Sciatic nerve (tissue), 2 donors: ENCODE measurements around the gene NIP7. TPM values are rescaled to one million over a fixed set of nuclear protein-coding genes. Genes with fewer than 3 reads are reported as not detected.
"Not testable (repeated sequence)": the region's sequence is repeated elsewhere in the genome, so short reads cannot be mapped to it uniquely, and the experiment has no call there.

Source experiments
- ATAC-seq: fragments of 200-7000 bp; cut with Tn5 transposase; one replicate; pipeline ENCODE4 v1.9.1; 2020; ENCODE audit warnings: mild to moderate bottlenecking, moderate library complexity
- DNase-seq: peaks from one replicate; pipeline ENCODE4 v3.0.0-alpha.2; 2020; ENCODE audit warnings: low spot score
- intact Hi-C: fragments of 100-400 bp; cut with DNase I; formaldehyde crosslinking; loops from one replicate; pipeline ENCODE4 v1.14.2; 2022
- total RNA-seq: library from RNA; stranded (reverse); fragmentation: NEBNext Ultra II Directional; extraction: Animal tissue kit (Norgen Biotek cat#: 25700); gene quantifications from one replicate; pipeline ENCODE4 v1.2.1, GENCODE V29; 2021
- donor health status: DM: no; HTN: no; CAD: no.
- donor health status: DM: no; HTN: no; CAD: no.

NIP7 gene
- 10.5 TPM for total RNA-seq

DNA sequence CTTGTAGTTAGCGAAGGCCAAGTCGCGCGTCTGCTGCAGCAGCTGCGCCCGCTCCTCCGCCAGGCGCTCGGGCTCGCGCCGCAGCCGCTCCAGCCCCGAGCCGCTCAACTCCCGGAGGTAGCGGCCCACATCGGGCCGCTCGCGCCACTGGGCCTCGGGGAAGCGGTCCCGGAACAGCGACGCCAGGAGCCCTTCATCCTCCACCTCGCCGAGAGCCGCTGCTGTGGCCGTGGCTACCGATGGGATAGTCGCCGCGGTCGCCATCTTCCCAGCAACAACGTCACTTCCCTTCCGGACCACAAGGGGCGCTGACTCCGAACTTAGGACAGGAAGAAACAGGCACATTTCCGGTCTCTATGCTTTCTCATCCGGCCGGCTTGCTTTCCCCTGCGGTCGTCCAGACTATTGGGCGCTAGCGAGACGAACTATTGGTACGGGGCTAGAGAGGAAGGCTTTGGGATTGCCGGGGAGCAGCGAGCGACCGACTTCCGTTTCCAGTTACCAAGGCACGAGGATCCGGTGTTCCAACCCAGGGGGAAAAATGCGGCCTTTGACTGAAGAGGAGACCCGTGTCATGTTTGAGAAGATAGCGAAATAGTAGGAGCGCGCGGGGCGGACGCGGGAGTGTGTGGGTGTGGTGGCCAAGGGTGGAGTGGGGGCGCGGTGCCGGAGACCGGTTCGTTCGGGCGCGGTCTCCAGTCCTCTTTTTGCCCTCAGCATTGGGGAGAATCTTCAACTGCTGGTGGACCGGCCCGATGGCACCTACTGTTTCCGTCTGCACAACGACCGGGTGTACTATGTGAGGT lies at the start of gene NIP7, which contains the start of gene COG8:
Gene NIP7, plus strand, starts transcription at position 484 of the 806 bp plus-strand sequence. Its CDS starts 58 bp downstream, at position 542.
Gene COG8, minus strand, starts transcription at position 276 of the 806 bp plus-strand sequence. Its CDS starts 12 bp downstream, at position 264.
- DNase-seq, result peak; percentile 96
- peak; percentile 99 for ATAC-seq
- intact Hi-C loops, result no loop called here

DNA sequence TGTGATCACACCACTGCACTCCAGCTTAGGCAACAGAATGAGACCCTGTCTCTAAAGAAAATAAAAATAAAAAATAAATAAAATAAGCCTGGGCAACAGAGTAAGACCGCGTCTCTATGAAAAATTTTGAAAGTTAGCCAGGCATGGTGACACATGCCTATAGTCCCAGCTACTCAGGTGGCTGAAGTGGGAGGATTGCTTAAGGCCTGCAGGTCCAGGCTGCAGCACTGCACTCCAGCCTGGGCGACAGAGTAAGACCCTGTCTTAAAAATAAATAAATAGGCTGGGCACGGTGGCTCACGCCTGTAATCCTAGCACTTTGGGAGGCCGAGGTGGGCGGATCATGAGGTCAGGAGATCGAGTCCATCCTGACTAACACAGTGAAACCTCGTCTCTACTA lies 47.9 kb upstream of the NIP7 start:
- intact Hi-C loops, DNase-seq, ATAC-seq: not testable (repeated sequence)

DNA sequence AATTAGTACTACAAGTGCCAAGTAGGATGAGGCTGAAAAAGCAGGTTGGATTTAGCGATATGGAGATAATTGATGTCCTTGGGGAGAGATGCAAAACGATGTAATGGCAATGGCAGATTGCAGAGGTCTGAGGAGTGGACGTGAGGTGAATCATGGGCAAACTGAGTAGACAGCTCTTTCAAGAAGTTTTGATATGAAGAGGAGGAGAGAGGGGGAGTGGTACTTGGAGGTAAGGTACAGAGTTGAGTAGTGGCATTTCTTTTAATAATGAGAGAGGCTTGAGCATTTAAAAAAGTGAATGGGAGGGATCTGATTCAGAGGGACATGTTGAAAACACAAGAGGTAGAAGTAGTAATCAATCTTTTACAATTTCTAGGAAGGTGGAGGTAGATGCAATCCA lies 46.2 kb upstream of the NIP7 start:
- intact Hi-C loops, result no loop called here
- no peak for DNase-seq
- ATAC-seq, result no peak

DNA sequence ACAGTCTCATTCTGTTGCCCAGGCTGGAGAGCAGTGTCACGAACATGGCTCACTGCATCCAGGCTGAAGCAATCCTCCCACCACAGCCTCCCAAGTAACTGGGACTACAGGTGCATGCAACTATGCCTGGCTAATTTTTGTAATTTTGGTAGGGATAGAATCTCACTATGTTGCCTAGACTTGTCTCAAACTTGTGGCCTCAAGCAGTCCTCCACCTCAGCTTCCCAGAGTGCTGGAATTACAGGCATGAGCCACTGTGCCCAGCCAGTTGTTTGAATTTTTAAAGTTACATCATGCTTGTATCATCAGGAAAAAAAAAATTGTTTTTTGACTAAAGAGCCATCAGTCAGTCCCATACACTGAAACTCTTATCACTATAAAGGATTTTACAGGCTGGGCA lies 45.5 kb upstream of the NIP7 start:
- intact Hi-C loops, result no loop called here
- ATAC-seq (no peak), DNase-seq (no peak)

DNA sequence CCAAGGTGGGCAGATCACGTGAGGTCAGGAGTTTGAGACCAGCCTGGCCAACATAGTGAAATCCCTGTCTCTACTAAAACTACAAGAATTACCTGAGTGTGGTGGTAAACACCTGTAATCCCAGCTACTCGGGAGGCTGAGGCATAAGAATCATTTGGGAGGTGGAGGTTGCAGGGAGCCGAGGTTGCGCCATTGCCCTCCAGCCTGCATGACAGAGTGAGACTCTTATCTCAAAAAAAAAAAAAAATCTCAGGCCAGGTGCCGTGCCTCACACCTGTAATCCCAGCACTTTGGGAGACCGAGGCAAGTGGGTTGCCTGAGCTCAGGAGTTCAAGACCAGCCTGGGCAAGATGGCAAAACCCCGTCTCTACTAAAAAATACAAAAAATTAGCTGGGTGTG lies 42.8 kb upstream of the NIP7 start:
- ATAC-seq, intact Hi-C loops, DNase-seq: not testable (repeated sequence)

DNA sequence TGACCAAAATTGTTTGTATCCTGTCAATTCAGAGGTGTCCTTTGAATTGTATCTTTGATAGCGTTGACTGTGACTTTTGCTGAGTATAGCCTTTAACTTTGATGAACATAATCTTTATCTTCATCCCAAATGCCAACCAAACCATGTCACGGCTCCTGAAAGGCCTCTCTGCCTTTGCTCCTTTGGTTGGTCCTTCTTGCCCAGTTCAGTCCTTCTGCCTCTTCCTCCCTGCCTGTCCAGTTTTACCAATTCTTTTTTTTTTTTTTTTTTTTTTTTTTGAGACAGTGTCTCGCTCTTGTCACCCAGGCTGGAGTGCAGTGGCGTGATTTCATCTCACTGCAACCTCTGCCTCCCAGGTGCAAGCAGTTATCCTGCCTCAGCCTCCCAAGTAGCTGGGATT lies 41.3 kb upstream of the NIP7 start:
- ATAC-seq (no peak), DNase-seq (no peak)
- intact Hi-C loops, result no loop called here

DNA sequence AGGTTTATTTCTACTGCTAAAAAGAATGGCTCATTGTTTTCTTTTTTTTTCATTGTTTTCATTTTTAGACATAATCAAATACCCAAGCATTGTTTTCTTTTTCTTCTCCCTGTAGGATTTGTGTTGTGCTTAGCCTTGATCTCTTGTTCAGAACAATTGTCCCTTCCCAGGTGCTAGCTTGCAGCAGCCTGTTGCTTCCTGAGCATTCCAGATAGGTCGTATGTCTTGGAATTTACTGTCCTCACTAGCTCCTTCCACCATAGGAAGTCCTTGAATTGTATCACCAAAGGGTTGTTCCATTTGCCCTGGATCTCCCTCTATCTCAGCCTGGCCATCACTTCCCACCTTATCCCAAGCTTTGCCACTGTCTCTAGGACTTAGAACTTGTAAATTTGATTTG lies 38.4 kb upstream of the NIP7 start:
- intact Hi-C loops, result no loop called here
- DNase-seq (no peak), ATAC-seq (no peak)

DNA sequence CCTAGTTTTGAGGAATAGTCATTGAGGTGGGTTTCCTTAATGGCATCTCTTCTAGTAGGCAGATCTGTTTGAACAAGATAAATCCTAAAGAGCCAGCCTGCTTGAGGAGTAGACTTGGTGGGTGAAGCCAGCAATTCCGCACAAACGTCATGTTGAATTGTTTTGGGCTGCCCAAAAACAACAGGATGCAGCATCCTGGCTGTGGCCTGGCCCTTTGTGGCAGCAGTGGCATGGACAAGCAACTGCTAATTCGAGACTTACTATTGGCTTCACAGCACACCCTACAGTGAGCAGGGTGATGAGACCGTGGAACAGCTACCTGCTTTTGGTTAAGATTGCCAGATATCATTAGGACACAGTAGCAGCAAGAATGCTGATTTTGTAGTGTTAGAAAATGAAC lies 37.7 kb upstream of the NIP7 start:
- intact Hi-C loops, result no loop called here
- DNase-seq (no peak), ATAC-seq (no peak)

DNA sequence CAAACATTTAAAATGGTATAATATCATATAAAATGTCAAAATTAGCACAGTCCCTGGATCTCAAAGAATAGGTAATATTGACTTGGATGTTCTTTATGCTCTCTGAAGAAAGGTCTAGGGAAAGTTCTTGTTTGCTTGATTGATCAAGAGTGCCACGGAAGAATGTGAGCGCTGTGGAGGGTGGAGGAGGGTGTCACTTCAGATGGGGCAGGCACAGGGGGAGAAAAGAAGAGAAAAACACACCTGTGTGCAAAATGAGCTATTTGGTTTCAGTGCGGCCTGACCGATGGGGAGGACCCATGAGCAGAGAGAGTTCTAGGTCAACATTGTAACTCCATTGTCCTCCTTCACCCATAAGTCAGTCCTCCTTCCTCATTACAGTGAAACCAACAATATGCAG lies 37.3 kb upstream of the NIP7 start:
- intact Hi-C loops, result no loop called here
- no peak for DNase-seq
- no peak for ATAC-seq

DNA sequence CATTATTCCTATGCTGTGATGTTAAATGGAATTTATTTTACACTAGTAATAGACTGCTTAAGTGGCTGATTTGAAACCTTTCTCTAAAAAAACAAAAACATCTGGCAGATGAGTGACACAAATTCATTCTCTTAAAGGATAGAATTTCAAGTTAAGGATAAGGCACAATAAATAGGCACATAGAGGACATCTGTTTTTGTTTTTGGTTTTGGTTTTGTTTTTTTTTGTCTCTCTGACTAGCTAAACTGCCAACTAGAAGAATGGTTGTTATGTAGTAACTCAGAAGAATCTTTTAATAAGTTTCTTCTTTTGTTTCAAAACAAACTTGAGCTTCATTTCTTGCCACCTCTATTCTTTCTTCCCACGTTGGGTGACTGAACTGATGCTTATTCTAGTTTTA lies 33.5 kb upstream of the NIP7 start:
- DNase-seq, result no peak
- intact Hi-C loops, result no loop called here
- ATAC-seq, result no peak

DNA sequence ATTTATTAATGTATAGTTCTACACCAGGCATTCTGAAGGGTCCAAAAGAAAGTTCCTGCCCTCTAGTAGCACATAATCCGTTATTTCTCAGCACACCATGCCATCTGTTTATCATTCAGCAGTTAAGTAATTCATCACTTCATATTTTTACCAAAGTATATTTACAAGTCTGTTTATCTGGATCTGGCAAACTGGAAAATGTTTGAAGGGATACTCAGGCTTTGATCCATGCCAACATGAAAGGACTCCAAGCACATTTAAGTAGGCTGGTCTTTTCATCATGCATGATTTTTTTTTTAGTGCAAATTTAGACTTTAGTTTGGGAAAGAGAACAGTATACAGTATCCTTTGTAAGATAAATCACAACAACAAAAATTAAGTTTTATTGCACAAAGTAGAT lies 32.5 kb upstream of the NIP7 start:
- intact Hi-C loops, result no loop called here
- DNase-seq (no peak), ATAC-seq (no peak)

DNA sequence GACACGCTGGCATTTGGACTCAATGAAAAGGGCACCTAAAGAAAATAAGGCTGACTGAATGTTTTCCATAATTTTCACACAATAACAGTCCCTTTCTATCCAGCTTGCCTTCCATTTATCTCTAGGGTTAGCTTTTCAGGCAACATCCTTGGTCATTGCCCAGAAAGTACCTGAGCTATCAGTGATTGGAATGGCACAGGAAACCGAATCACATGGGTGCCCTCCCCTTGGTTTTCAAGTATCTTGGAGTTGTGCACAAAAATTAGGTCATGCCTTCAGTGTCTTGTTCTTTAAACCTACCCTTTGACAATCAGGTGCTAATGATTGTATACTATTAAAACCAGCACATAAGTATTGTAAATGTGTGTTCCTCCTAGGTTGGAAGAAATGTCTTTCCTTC lies 31.7 kb upstream of the NIP7 start:
- intact Hi-C loops, result no loop called here
- no peak for DNase-seq
- ATAC-seq, result no peak

DNA sequence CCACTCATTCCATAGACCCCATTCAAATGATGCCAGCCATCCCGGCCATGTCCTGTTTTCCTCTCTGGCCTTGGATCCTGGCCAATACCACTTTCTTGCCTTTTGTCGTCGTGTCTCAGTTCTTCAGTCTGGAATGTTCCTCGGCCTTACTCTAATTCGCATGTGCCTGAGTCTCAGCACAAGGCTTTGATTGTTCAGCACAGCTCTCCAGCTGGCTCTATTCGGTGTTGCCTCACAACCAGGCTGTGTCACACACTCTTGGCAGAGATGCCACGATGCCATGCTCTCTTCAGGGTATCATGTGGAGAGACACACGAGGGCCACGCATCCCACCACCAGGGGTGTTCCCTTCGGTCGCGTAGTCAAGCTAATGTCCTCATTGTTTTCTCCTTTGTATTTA lies 30.3 kb upstream of the NIP7 start:
- ATAC-seq (peak; percentile 17), DNase-seq (no peak)
- intact Hi-C loops, result no loop called here

DNA sequence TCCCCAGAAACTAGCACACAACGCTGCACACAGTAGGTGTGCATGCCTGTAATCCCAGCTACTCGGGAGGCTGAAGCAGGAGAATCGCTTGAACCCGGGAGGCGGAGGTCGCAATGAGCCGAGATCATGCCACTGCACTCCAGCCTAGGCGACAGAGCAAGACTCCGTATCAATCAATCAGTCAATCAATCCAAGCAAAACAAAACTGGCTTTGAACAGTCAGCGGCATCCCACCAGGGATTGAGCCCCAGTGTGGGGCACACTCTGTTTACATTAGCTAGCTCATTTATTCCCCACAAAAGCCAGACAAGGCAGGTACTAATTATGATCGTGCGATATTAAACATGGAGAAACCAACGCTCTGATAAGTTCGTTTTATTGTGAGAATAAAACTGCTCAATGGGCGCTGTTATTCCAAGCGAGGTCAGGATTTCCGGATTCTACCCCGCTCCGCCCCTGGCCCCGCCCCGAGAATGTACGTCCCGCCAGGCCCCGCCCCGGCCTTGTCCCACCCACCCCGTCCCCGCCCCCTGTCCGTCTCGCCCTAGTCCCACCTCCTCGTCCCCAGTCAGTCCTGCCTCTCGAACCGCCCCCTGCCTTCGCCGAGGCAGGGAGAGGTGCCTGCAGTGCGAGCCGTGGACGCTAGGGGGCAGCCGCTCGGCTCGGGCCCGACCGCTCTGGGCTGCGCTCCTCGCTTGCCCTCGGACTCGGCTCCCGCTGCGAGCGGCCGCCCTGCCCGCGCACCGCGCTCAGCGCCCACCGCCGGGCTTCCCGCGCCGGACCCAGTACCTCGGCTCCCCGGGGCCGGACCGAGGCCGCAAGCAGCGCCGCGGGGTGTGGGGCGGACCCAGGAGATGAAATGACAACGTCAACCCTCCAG lies 28.7 kb upstream of the NIP7 start, which contains the start of gene VPS4A:
Gene VPS4A, plus strand, starts transcription at position 698 of the 880 bp plus-strand sequence. Its CDS starts 162 bp downstream, at position 860.
- DNase-seq (peak; percentile 98), ATAC-seq (peak; percentile 98)
- intact Hi-C loops, result no loop called here

DNA sequence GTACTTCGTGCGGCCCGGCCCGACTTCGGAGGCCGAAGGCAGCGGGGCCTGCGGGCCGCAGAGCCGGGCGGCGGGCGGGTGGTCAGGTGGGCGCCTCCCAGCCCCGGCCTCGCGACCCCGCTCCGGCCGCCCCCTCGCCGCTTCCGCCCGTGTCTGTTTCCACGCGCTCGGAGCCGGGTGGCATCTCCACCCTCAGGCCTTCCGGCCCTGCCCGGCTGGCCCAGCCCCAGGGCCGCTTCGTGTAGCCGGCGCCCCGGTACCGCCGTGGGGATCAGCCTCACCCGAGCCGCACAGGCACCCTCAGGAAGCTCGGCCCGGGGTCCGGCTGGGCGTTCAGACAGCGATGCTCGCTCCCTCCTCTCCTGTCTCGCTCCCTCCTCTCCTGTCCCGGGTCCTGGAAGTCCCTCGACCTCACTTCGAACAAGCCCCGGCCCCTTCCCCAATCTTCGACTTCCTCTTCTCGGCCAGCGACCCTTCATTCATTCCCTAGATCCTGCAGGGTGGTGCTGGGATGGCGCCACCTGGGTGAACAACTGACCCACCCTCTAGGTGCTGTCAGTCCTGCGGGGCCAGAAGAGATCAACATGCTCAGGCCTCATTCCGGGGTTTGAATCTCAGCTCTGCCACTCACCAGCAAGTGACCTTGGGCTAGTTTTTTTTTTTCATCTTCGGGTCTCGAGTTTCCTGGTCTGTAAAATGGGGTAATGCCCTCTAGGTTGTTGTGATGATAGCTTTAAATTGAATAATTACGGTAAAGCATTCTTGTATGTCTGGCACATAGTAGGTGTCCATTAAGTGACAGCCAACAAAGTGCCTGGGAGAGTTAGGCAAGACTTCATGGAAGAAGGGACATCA lies 27.8 kb upstream of the NIP7 start:
- intact Hi-C loops, result no loop called here
- DNase-seq (no peak), ATAC-seq (peak; percentile 4)

DNA sequence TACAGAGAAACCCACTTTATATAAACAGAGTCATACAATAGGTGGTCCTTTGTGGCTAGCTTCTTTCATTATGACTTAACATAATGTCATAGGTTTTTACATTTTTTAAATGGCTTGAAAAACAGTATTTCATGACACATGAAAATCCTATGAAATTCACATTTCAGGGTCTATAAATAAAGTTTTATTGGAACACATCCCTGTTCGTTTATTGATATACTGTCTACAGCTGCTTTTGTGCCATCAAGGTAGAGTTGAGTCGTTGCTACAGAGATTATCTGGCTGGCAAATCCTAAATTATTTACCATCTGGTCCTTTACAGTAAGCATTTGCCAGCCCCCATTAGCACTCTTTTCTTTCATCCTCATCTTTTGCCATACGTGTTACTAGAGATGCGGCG lies 26.1 kb upstream of the NIP7 start:
- ATAC-seq (no peak), DNase-seq (no peak)
- intact Hi-C loops, result no loop called here

DNA sequence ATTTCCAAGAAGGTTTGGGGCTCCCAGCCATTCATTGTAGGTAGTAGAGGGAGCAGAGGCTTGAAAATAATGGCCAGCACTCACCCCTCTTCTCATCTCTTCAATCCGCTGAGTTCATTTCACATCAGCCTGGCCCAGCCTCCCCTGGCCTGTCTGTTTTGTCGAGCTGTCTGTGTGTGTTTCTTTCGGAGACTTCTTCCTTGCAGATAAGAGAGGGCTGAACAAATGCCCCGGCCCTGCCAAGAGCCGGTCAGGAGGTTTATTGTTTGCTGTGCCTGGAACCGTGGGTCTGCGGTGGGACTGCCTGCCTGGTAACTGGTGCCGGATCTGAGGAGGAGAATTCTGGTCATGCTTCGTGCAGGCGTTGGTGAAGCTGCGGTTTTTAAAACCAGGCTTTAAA lies 25.0 kb upstream of the NIP7 start:
- intact Hi-C loops, result no loop called here
- ATAC-seq (no peak), DNase-seq (no peak)

DNA sequence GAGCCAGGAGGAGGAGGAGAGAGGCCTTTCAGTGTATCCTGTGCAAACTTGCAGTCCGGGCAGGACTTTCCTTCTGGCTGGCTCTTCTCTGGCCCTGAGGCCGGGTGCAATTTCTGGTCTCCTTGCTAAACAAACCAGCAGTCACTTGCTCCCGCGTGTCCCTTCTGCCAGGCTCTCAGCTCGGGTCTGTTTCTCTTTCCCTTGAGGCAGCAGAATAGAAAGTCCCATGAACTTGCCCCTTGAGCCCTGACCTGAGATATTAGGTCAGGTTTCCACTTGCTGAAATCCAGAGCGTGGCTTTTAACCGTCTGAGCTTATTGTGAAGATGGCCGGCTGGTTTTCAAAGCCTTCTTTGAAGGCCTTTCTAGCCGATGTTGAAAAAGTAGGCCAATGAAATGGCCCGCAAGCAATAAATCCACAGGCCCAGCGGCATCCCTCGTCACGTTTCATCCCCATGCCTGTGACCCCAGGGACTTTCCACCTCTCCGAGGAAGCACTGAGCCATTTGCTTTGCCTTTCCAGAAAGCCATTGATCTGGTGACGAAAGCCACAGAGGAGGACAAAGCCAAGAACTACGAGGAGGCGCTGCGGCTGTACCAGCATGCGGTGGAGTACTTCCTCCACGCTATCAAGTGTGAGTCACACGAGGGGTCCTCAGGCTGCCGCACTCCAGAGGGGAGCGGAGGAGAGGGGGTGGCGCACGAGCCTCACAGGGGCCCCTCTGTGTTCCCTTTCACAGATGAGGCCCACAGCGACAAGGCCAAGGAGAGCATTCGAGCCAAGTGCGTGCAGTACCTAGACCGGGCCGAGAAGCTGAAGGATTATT lies 23.9 kb upstream of the NIP7 start:
- intact Hi-C loops, result no loop called here
- ATAC-seq, result no peak
- DNase-seq, result no peak
